Measurements from ENCODE around the gene BCLAF1.

BCLAF1 gene

DNA sequence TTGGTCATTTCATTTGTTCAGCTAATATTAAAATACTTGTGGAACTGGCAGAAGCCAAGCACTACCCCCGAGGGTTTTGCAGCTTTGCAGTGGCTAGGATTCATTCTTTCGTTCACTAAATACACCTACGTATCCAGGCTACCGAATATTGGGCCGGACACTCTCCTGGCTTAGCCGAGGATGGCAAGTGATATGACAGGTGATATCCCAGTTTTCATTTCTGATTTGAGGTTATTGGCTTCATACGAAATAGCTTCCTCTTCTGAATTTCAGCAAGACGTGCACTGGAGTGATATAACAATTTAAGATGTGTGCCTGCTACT, 39.0 kb downstream of the BCLAF1 start:
- no peak for DNase-seq
- H3K9me3 ChIP-seq (ENCODE audit: severe bottlenecking) = no peaks in the 10 kb centered on the region
- peak overlapping the region; percentile 89 for H3K4me3 ChIP-seq (ENCODE audit: low read depth, low read length)
- TF ChIP-seq, protein P1, sequence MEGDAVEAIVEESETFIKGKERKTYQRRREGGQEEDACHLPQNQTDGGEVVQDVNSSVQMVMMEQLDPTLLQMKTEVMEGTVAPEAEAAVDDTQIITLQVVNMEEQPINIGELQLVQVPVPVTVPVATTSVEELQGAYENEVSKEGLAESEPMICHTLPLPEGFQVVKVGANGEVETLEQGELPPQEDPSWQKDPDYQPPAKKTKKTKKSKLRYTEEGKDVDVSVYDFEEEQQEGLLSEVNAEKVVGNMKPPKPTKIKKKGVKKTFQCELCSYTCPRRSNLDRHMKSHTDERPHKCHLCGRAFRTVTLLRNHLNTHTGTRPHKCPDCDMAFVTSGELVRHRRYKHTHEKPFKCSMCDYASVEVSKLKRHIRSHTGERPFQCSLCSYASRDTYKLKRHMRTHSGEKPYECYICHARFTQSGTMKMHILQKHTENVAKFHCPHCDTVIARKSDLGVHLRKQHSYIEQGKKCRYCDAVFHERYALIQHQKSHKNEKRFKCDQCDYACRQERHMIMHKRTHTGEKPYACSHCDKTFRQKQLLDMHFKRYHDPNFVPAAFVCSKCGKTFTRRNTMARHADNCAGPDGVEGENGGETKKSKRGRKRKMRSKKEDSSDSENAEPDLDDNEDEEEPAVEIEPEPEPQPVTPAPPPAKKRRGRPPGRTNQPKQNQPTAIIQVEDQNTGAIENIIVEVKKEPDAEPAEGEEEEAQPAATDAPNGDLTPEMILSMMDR (IDR thresholded peaks at IDR 0.05; ENCODE audit: low read depth, low read length) = no peak
- no peak overlapping the region for H3K27ac ChIP-seq
- H3K36me3 ChIP-seq = no peaks in the 10 kb centered on the region
- H3K27me3 ChIP-seq (ENCODE audit: insufficient read depth, low read depth, severe bottlenecking) = no peaks in the 10 kb centered on the region

DNA sequence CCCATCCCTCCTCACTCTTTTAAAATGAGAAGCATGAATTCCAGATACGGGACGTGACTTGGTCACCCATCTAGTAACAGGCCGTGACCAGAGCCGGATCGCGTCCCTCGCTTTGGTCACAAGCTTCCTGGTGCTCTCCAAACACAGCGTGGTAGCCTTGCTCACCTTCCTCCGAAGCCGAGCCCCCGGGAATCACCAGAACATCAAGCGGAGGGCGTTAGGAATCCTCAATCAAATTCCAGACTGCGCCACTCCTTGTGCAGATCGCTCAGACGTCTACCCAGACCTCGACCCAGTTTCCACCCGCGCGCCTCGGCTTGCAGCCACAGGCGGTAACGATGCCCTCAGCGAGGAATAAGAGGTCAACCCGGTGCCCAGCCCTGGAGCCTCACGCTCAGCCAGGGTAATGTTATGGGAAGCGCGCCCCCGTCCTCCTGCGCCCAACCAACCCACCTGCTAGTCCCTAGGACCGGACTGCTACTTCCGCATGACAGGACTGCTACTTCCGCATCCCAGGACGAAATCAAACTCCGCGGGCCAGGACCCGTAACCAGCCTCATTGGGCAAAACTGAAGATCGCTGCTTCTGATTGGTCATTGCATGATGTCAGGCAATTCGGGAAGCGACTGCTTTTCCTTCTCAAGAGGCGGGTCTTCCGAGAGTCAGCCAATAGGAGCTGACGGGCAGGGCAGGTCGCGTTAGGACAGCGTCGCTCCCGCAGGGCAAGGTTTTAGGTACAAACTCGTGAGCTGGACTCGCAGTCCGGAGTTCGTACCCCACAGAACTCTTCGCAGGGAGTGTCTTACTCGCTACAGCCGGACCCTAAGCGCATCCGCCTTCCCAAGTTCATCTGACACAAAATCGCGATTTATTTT, 39.6 kb downstream of the BCLAF1 start, which contains the start of gene MTFR2:
Gene MTFR2, minus strand, starts transcription at position 501 of the 875 bp plus-strand sequence. CDS start 1,212 bp downstream, outside the sequence.
- H3K27ac ChIP-seq = peak within 1 kb of the TSS; percentile 25; the same call in 1 of the 2 replicates
- no peaks in the 10 kb centered on the region for H3K27me3 ChIP-seq (ENCODE audit: insufficient read depth, low read depth, severe bottlenecking)
- no peaks in the 10 kb centered on the region for H3K36me3 ChIP-seq
- peak; percentile 96 for DNase-seq
- no peaks in the 10 kb centered on the region for H3K9me3 ChIP-seq (ENCODE audit: severe bottlenecking)
- peak within 1 kb of the TSS; percentile 89 for H3K4me3 ChIP-seq (ENCODE audit: low read depth, low read length)
- TF ChIP-seq, protein P1 (IDR thresholded peaks at IDR 0.05; ENCODE audit: low read depth, low read length) = no peak

DNA sequence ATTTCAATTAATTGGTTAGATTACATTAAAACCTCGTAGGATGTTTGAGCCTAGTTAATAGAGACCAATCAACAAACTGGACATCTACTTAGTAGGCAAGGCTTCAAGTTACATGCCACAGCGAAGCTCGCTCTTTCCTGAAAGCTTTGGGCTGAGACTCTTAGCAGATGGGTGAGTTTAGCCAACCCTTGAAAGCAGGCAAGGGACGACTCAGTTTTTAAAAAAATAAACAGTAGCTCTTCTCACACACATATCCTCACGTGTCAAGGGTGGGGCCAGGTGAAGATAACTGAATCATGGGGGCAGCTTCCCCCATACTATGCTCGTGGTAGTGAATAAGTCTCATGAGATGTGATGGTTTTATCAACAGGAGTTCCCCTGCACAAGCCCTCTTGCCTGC, 40.3 kb downstream of the BCLAF1 start:
- H3K36me3 ChIP-seq = no peaks in the 10 kb centered on the region; the same call in 1 of the 2 replicates
- DNase-seq = no peak
- H3K4me3 ChIP-seq (ENCODE audit: low read depth, low read length) = peak overlapping the region; percentile 89
- no peaks in the 10 kb centered on the region for H3K9me3 ChIP-seq (ENCODE audit: severe bottlenecking)
- TF ChIP-seq, protein P1 (IDR thresholded peaks at IDR 0.05; ENCODE audit: low read depth, low read length) = no peak
- H3K27ac ChIP-seq = no peak overlapping the region
- no peaks in the 10 kb centered on the region for H3K27me3 ChIP-seq (ENCODE audit: insufficient read depth, low read depth, severe bottlenecking)

DNA sequence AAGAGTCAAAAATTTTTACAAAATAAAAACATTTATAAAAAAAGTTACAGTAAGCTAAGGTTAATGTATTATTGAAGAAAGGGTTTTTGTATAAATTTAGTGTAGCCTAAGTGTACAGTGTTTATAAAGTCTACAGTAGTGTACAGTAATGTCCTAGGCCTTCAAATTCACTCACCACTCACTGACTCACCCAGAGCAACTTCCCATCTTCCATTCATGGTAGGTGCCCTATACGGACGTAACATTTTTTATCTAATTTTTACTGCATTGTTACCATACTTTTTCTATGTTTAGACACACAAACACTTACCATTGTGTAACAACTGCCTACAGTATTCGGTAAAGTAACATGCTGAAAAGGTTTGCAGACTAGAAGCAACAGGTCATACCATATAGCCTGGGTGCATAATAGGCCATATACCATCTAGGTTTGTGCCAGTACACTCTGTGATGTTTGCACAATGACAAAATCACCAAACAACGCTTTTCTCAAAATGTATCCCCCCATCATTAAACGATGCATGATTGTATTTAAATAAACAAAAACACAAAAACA, 45.5 kb downstream of the BCLAF1 start:
- peaks cover 3% of the 10 kb centered on the region for H3K36me3 ChIP-seq
- no peak overlapping the region for H3K27ac ChIP-seq
- TF ChIP-seq, protein P1 (IDR thresholded peaks at IDR 0.05; ENCODE audit: low read depth, low read length) = no peak
- no peak overlapping the region for H3K4me3 ChIP-seq (ENCODE audit: low read depth, low read length)
- no peaks in the 10 kb centered on the region for H3K27me3 ChIP-seq (ENCODE audit: insufficient read depth, low read depth, severe bottlenecking)
- no peaks in the 10 kb centered on the region for H3K9me3 ChIP-seq (ENCODE audit: severe bottlenecking)
- no peak for DNase-seq

DNA sequence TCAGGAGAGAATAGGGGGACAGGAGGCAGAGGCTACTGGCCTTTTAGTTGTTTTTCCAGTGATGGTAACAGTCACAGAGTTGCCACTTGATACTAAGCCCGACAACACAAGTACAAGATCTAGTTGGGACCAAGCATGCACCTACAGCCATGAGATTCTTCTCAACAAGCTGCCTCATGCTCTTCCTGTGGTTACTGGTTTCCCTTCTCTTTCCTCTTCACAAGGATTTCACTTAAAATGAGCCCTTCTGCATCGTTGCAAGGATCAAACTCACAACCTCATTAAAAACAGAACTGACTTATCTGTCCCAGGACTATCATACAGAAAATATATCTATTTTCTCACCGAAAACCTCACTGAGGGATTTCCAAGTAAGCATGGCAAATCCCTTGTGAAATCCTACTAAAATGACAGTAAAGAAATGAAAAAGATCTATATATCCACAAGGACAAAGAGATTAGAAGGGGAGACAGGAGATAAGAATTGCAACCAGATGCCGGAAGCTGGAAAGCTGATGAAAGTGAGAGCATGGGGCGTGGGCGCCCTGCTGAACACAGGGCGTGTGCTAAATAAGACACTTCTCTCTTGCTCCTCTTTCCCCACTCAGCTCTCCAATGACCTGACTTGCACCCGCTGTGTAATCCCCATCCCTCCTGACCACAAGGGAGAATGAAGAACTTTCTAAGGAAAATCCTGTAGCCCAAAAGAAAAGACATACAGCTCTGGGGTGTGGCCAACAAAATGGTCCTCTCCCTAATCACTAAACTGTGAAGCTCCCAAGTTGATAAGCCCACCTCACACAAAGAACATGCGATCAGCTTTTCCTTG, 53.0 kb downstream of the BCLAF1 start:
- no peaks in the 10 kb centered on the region for H3K9me3 ChIP-seq (ENCODE audit: severe bottlenecking)
- TF ChIP-seq, protein P1 (IDR thresholded peaks at IDR 0.05; ENCODE audit: low read depth, low read length) = no peak
- peak; percentile 48 for DNase-seq
- H3K27ac ChIP-seq = no peak overlapping the region
- no peak overlapping the region for H3K4me3 ChIP-seq (ENCODE audit: low read depth, low read length)
- peaks cover 3% of the 10 kb centered on the region; the same call in 1 of the 2 replicates for H3K36me3 ChIP-seq
- no peaks in the 10 kb centered on the region for H3K27me3 ChIP-seq (ENCODE audit: insufficient read depth, low read depth, severe bottlenecking)
